Activated CD4-positive, alpha-beta memory T cell treated with anti-CD3 and anti-CD28 coated beads, Interleukin-2, amount 10 ng/mL, durations not matched to agents 7 days and 5 days (primary cell): ENCODE measurements around the gene LINS1. TPM values are rescaled to one million over a fixed set of nuclear protein-coding genes. Genes with fewer than 3 reads are reported as not detected.

ENCODE experiments used
- CTCF ChIA-PET: fragments of 350-600 bp; sonication (Branson Sonifier 250); formaldehyde crosslinking; loops from one replicate; lab custom pipeline; 2021; ENCODE audit warnings: antibody characterized with exemption, inconsistent platforms; lab: Charles Lee
- POLR2A ChIA-PET: fragments of 350-600 bp; sonication (Branson Sonifier 250); formaldehyde crosslinking; loops from one replicate; lab custom pipeline; 2021; ENCODE audit warnings: antibody characterized with exemption; lab: Charles Lee
- DNase-seq: peaks from one replicate; pipeline ENCODE4 v3.0.0-alpha.2; 2020
- H3K27ac Mint-ChIP-seq: one replicate; pipeline ENCODE4 v1.8.0; 2021; ENCODE audit warnings: mild to moderate bottlenecking, mixed read lengths
- H3K27me3 Mint-ChIP-seq: one replicate; pipeline ENCODE4 v1.8.0; 2021; ENCODE audit warnings: mixed read lengths
- H3K36me3 Mint-ChIP-seq: one replicate; pipeline ENCODE4 v1.8.0; 2021; ENCODE audit warnings: low read depth, mixed read lengths
- H3K4me1 Mint-ChIP-seq: one replicate; pipeline ENCODE4 v1.8.0; 2021; ENCODE audit warnings: mixed read lengths
- H3K4me3 Mint-ChIP-seq: one replicate; pipeline ENCODE4 v1.8.0; 2021; ENCODE audit warnings: mild to moderate bottlenecking, mixed read lengths
- H3K9me3 Mint-ChIP-seq: one replicate; pipeline ENCODE4 v1.8.0; 2021; ENCODE audit warnings: mixed read lengths
- total RNA-seq, 2 experiments: library from RNA; stranded (reverse); gene quantifications; one replicate each; pipeline ENCODE4 v1.2.3, GENCODE V29; 2021

The LINS1 gene
- total RNA-seq, 2 experiments from 2014 or later = 46.1 to 49.6 TPM

DNA sequence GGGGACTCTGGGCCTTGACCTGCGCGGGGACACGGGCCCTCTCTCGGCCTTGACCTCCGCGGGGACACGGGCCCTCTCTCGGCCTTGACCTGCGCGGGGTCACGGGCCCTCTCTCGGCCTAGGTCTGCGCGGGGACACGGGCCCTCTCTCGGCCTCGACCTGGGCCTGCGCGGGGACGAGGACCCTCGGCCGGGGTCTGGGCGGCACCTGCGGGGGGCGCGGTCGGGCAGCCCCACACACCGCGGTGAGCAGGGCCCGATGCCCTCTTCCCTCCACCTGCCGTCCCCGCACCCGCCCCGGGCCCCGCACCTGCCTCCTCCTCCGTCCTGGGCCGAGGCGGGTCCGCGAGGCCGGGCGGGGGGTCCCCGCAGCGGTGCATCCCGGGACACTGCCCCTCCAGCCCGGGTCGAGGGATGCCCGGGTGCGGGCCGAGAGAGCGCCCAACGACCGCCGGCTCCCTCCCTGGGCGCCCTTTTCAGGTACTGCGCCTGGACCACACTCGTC is 57.6 kb downstream of the LINS1 start:
- no peaks in the 10 kb centered on the region for H3K27me3 Mint-ChIP-seq
- ChIA-PET CTCF (no interaction called here), POLR2A (no interaction called here)
- no peak overlapping the region for H3K4me3 Mint-ChIP-seq
- no peak for DNase-seq
- H3K36me3 Mint-ChIP-seq = no peaks in the 10 kb centered on the region
- H3K9me3 Mint-ChIP-seq = no peaks in the 10 kb centered on the region
- H3K4me1 Mint-ChIP-seq = no peaks in the 10 kb centered on the region
- H3K27ac Mint-ChIP-seq = no peak overlapping the region

DNA sequence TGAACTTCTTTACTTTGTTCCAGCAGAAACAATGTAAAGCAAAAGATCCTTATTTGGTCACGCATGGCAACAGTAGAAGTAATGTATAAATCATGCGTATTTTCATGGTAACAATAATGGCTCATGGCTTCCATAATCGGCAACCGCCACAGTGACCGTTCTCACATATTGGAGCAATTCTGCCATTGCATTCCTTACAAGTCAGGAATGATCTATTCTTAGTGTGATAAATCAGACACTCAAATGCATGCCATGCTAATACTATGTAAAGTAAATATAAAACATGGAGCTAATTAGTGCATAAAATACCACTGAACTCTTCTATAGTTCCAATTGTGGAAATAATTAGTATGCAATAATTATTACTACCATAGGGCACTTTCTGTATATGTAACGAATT is 59.7 kb downstream of the LINS1 start:
- no peak for DNase-seq
- Mint-ChIP-seq H3K27me3 (no peaks in the 10 kb centered on the region), H3K4me3 (no peak overlapping the region), H3K4me1 (no peaks in the 10 kb centered on the region), H3K9me3 (no peaks in the 10 kb centered on the region), H3K27ac (no peak overlapping the region), H3K36me3 (no peaks in the 10 kb centered on the region)
- CTCF ChIA-PET = no interaction called here
- POLR2A ChIA-PET = no interaction called here

DNA sequence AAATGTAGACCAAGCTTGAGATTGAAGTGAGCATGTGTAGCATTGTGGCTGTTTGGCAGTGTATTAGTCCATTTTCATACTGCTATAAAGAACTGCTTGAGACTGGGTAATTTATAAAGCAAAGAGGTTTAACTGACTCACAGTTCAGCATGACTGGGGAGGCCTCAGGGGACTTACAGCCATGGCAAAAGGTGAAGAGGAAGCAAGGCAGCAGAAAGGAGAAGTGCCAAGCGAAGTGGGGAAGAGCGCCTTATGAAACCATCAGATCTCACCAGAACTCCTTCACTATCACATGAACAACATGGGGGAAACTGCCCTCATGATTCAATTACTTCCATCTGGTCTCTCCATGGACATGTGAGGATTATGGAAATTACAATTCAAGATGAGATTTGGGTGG is 64.7 kb downstream of the LINS1 start:
- ChIA-PET POLR2A (no interaction called here), CTCF (no interaction called here)
- H3K36me3 Mint-ChIP-seq = no peaks in the 10 kb centered on the region
- H3K27me3 Mint-ChIP-seq = no peaks in the 10 kb centered on the region
- H3K4me1 Mint-ChIP-seq = no peaks in the 10 kb centered on the region
- H3K4me3 Mint-ChIP-seq = no peak overlapping the region
- no peak overlapping the region for H3K27ac Mint-ChIP-seq
- DNase-seq = no peak
- no peaks in the 10 kb centered on the region for H3K9me3 Mint-ChIP-seq

DNA sequence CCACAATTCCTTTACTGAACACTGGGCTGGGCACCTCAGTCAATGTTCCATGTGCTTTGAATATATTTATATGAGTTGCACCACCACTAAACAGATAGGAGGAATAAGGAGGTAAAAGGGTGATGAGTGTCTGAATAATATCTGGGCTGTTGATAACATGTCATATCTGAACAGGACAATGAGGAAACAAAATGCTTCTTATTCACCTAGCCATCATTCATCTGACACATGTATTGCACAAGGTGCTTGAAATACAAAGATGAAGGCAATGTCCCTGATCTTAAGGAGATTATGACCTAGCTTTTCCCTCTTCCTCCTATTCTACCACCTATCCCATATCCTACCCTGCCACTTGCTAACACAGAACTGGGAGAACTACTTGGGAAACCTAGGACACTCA is 65.3 kb downstream of the LINS1 start:
- H3K36me3 Mint-ChIP-seq = no peaks in the 10 kb centered on the region
- H3K9me3 Mint-ChIP-seq = no peaks in the 10 kb centered on the region
- no peak overlapping the region for H3K27ac Mint-ChIP-seq
- CTCF ChIA-PET = no interaction called here
- H3K27me3 Mint-ChIP-seq = no peaks in the 10 kb centered on the region
- H3K4me1 Mint-ChIP-seq = no peaks in the 10 kb centered on the region
- H3K4me3 Mint-ChIP-seq = no peak overlapping the region
- POLR2A ChIA-PET = no interaction called here
- DNase-seq = no peak

DNA sequence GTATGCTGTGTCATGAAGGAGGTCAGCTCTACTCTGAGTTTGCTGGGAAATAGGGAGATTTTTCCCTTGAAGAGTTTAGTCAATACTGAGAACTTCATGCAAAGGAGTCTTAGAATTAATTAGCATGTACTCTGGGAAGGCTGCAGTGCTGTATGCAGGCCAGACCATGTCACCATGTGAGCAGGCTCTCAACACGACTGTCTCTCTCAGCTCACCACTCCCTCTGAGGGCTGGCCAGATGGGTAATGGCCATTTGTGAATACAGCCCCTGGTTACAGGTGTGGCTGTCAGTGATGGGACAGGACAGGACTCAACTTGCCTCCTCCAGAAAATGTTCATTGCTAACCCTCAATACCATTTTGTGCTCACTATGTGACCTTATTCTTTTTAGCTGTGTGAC is 68.1 kb downstream of the LINS1 start:
- CTCF ChIA-PET = no interaction called here
- POLR2A ChIA-PET = no interaction called here

DNA sequence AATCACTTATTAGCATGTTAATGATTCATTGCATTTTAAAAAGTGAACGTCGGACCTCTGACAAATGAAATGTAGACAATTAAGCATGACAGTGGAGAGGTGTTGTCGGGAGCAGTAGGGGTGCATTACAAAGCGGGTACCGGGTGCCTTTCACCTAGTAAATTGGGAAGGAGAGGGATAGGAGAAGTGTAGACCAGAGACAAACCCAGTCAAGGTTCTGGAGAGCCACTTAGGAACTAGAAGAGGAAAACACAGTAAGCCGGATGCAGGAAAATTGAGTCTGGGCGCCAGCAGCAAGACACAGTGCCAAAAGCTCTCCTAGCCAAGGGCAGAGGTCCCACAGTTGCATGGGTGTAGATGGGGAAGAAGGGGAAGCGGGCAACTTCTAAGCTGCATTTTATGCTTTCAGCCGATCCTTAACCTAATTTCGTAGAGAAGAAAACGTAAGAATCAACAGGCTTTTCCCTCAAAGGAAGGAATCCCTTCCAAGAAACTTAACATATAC is 70.1 kb downstream of the LINS1 start:
- CTCF ChIA-PET = no interaction called here
- H3K4me1 Mint-ChIP-seq = no peaks in the 10 kb centered on the region
- no peak overlapping the region for H3K4me3 Mint-ChIP-seq
- H3K9me3 Mint-ChIP-seq = no peaks in the 10 kb centered on the region
- H3K36me3 Mint-ChIP-seq = no peaks in the 10 kb centered on the region
- H3K27ac Mint-ChIP-seq = no peak overlapping the region
- peaks cover 4% of the 10 kb centered on the region for H3K27me3 Mint-ChIP-seq
- DNase-seq = no peak
- POLR2A ChIA-PET = no interaction called here

More for the DNA sequence above, 68.1 kb downstream of the LINS1 start:
- no peaks in the 10 kb centered on the region for H3K9me3 Mint-ChIP-seq
- no peak overlapping the region for H3K27ac Mint-ChIP-seq
- no peak overlapping the region for H3K4me3 Mint-ChIP-seq
- H3K4me1 Mint-ChIP-seq = no peaks in the 10 kb centered on the region
- no peak for DNase-seq
- H3K36me3 Mint-ChIP-seq = no peaks in the 10 kb centered on the region
- peaks cover 4% of the 10 kb centered on the region for H3K27me3 Mint-ChIP-seq

DNA sequence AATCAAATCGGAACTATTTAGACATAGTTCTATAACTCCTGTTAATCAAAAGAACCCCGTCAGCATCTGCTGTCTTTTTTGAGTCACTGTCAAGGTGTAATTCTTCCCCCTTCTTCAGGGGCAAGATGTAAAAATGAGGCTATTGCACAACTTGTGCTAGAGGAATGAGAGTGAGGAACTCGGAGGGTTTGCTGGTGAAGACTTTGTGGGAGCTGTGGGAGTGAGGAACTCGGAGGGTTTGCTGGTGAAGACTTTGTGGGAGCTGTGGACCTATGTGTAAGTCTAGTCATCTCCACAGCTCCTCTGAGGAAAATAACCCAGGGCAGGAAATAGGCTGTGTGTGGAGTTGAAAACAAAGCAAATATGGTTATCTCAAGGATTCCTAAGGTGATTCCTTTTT is 70.8 kb downstream of the LINS1 start:
- Mint-ChIP-seq H3K4me1 (no peaks in the 10 kb centered on the region), H3K36me3 (no peaks in the 10 kb centered on the region), H3K9me3 (no peaks in the 10 kb centered on the region), H3K4me3 (no peak overlapping the region), H3K27ac (no peak overlapping the region), H3K27me3 (peaks cover 4% of the 10 kb centered on the region)
- ChIA-PET POLR2A (no interaction called here), CTCF (no interaction called here)
- no peak for DNase-seq

DNA sequence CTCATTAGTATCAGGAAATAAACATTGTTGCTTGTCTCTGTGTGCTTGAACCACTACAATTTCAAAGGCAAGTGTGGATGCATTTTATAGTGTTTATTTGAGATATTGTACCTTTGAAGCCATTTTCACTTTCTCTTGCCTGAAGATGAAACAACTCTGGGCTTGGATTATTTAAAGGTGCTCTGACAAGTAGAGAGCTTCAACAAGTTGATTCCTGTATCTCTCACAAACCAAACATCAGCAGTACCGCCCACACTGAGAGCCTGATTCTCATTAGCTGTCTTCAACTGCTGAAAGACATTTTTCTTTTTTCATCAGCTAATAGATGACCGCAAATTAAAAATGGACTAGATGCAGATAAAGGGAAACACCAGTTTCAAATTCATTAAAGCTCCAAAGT is 72.4 kb downstream of the LINS1 start:
- H3K27ac Mint-ChIP-seq = no peak overlapping the region
- no peak overlapping the region for H3K4me3 Mint-ChIP-seq
- POLR2A ChIA-PET = no interaction called here
- no peaks in the 10 kb centered on the region for H3K36me3 Mint-ChIP-seq
- H3K27me3 Mint-ChIP-seq = peaks cover 4% of the 10 kb centered on the region
- DNase-seq = no peak
- H3K9me3 Mint-ChIP-seq = no peaks in the 10 kb centered on the region
- no peaks in the 10 kb centered on the region for H3K4me1 Mint-ChIP-seq
- CTCF ChIA-PET = no interaction called here

DNA sequence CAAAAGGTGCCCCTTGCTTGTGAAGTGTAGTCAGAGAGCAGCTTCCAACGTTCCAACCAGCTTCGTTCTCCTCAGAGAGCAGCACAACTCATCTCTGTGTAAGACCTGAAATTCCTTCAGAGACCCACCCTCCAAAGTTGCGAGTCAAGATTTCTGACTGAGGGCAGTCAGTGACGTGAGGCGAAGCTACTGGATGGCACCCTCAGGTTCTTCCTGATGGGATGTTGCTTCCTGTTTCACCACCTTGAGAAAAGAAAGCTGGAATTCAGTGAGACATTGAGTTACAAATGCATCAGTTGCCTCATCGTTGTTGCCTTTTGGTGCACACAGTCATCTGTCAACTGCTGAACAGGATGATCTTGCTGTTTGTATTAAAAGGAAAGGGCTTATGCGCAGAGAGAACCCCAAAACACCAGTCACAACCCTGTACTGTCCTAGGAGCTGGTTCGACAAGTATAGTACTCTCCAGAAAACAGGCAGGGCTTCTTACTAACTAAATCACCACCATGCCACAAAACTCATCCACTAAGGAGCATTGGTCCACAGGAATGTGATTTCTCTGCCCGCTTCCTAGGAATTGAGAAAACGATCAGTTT is 73.1 kb downstream of the LINS1 start, which contains the start of gene CERS3:
Gene CERS3, minus strand, starts transcription at position 118 of the 596 bp plus-strand sequence. CDS start 27,101 bp downstream, outside the sequence.
- DNase-seq = no peak
- ChIA-PET CTCF (no interaction called here), POLR2A (no interaction called here)
- no peak within 1 kb of the TSS for H3K4me3 Mint-ChIP-seq
- H3K4me1 Mint-ChIP-seq = no peaks in the 10 kb centered on the region
- no peak within 1 kb of the TSS for H3K27ac Mint-ChIP-seq
- H3K36me3 Mint-ChIP-seq = no peaks in the 10 kb centered on the region
- H3K9me3 Mint-ChIP-seq = no peaks in the 10 kb centered on the region
- peaks cover 4% of the 10 kb centered on the region for H3K27me3 Mint-ChIP-seq

DNA sequence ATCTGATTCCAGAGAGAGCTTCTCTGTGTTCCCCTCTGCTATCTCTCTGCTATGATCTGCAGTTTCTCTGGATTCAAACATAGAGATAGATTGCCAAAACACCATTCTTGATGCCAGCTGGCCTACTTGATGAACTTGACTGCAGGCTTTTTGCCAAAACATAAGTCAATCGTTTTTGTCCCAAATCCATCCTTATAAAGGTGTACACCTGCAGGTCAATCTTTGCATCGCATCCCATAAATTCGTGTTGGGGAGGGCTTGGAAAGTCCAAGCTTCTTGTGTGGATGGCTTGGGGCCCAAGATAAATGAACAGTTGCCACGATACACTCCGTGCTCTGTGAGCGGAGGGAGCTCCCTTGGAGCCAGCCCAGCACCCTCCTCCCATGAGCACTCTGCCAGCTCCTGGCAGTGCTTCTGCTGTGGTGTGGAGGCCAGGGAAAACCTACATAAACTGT is 75.9 kb downstream of the LINS1 start:
- Mint-ChIP-seq H3K4me1 (peaks cover 2% of the 10 kb centered on the region), H3K36me3 (no peaks in the 10 kb centered on the region), H3K27ac (no peak overlapping the region), H3K4me3 (no peak overlapping the region), H3K9me3 (peaks cover 3% of the 10 kb centered on the region), H3K27me3 (peaks cover 4% of the 10 kb centered on the region)
- no peak for DNase-seq
- ChIA-PET POLR2A (no interaction called here), CTCF (no interaction called here)

DNA sequence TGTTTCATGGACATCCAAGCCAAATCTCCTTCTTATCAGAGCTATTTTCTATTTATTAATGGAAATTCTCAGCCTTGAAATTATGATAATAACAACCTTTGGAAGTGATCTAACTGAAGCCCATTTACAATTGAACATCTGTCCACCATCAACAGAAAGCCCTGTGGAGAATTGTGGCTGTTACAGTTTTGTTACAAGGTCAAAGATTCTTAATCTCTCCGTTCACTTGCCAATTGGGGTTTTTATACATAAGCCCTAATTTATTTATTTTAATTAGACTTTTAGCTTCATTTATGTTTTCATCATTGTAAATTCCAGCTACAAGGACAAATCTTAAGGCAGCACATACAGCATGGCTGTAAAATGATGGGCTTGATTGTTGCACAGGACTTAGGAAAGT is 76.5 kb downstream of the LINS1 start:
- Mint-ChIP-seq H3K27me3 (peaks cover 4% of the 10 kb centered on the region), H3K27ac (no peak overlapping the region), H3K4me3 (no peak overlapping the region), H3K9me3 (peaks cover 3% of the 10 kb centered on the region), H3K4me1 (peaks cover 8% of the 10 kb centered on the region), H3K36me3 (no peaks in the 10 kb centered on the region)
- POLR2A ChIA-PET = no interaction called here
- no peak for DNase-seq
- CTCF ChIA-PET = no interaction called here

DNA sequence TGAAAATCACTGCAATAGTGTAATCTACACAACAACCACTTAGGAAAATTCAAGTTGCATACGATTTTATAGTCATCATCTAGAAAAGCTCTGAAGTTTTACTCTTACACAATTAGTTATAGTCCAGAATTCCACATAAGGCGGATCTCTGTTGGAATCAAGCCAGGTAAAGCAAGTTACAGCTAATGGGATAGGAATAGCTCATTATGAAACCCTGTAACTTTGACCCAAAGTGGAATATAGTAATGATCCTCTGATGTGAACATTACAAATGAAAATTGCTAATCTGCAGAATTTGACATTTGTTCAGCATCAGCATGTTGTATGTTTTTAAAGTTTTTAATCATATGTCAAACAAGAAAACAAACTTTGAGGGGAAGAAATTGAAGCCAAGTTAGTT is 77.7 kb downstream of the LINS1 start:
- H3K4me1 Mint-ChIP-seq = peaks cover 15% of the 10 kb centered on the region
- CTCF ChIA-PET = no interaction called here
- no peaks in the 10 kb centered on the region for H3K36me3 Mint-ChIP-seq
- no peak overlapping the region for H3K4me3 Mint-ChIP-seq
- peaks cover 3% of the 10 kb centered on the region for H3K9me3 Mint-ChIP-seq
- POLR2A ChIA-PET = no interaction called here
- H3K27me3 Mint-ChIP-seq = no peaks in the 10 kb centered on the region
- DNase-seq = no peak
- no peak overlapping the region for H3K27ac Mint-ChIP-seq

DNA sequence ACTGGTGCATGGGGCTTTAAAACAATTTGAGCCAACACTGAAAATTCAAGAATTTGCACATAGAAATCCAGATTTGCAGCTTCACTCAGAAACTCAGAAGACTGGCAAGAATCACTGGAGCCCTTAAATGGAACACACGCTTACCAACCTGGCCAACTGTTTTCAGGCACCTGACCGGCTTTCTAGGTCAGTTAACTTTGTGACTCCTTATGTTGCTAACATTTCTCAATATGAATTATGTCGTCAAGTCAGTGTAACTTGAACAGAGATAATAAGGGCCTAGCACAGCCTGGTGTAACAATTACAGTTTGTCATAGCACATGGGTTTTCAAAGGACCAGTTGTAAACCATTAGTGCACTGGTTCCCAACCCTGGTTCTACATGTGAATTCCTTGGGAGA is 80.1 kb downstream of the LINS1 start:
- ChIA-PET CTCF (no interaction called here), POLR2A (no interaction called here)
- Mint-ChIP-seq H3K9me3 (peaks cover 3% of the 10 kb centered on the region), H3K27me3 (no peaks in the 10 kb centered on the region), H3K27ac (no peak overlapping the region), H3K4me3 (no peak overlapping the region), H3K4me1 (peaks cover 15% of the 10 kb centered on the region), H3K36me3 (no peaks in the 10 kb centered on the region)
- no peak for DNase-seq
